GM18868 (cell line): Measurements from ENCODE around the gene FAM83C.

Source experiments
- ATAC-seq: cut with Tn5 transposase; IDR thresholded peaks from one replicate; pipeline ENCODE4 v1.9.1; 2021; ENCODE audit warnings: mild to moderate bottlenecking, moderate library complexity; ENCODE audit not compliant: unreplicated experiment

FAM83C gene

DNA sequence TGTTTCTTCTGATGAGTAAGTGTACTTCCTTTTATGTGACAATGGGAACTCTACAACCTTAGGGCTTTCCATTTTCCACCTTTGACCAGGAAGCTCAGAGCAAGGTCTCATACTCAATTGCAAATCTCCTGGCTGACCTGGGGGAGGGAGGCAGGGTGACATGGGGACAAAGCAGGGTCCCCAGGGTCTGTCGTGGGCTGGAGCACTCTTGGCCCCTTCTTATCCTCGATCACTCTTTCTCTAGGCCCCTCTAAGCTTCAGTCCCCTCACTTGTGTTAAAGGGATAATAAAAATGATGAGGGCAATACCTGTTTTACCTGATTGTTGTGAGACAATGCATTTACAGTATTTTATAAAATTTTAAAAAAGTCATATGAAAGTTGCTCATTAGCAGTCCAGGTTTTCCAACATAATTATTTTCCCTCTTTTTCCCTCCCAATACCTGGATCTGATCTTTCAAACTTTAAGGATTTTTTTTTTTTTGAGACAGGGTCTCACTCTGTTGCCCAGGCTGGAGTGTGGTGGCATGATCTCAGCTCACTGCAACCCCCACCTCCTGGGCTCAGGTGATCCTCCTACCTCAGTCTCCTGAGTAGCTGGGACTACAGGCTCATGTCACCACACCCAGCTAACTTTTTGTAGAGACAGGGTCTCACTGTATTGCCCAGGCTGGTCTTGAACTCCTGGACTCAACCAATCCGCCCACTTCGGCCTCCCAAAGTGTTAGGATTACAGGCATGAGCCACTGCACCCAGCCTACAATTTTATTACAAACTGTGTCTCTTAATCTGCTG is 8.4 kb upstream of the FAM83C start:
- no peak for ATAC-seq

DNA sequence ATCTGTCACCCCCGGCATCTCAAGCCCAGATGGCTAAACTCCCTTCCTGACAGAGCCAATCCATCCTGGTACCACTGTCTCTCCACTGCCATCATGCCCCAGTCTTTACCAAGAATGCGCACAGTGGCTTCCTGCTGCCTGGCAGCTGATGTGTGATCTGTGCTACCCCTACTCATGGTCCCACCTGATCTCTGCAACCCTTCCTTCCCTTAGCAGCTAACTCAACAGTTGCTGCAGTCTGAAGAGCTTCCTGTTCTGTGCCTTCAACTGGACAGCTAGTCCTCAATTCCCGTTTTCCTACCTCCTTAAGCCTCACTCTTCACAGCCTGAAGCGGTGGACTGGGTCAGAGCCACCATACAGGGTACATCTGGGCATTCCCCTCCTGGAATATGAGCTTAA is 7.6 kb upstream of the FAM83C start:
- no peak for ATAC-seq

DNA sequence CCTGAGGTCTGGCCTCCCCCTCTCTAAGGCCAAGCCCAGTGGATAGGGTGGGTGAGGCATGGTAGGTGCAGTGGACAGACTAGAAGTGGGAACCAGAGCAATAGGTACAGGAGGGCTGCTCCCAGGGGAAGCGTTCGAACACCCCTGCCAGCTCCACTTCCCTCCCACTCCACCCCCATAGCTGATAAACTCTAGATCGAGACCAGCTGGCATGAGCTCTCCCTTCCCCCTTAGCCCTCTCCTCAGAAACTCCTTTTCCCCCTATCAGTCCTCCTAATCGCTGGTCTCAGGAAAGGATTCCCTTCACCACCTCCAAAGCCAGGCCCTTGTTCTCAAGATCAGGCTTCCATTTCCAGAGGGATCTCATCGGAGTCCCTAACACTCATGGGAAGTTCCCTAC is 6.0 kb upstream of the FAM83C start:
- no peak for ATAC-seq

DNA sequence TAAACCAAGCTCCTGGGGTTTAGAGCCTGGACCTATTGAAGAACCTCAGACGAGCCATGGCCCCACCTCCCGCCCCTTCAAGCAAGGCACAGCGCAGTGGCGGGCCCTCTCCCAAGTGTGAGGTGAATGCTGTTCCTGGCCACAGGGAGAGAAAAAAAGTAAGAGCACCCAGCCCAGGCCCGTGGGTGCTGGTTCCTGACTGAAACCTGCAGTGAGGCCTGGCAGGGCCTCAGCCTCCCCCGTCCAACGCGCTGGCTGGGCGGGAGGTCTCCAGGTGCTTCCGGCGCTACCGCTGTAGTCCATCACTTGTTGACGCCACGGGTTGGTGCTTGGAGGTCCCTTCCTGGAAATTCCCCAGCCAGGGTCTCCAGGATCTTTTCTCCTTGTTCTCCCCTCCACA is 5.5 kb upstream of the FAM83C start:
- no peak for ATAC-seq

DNA sequence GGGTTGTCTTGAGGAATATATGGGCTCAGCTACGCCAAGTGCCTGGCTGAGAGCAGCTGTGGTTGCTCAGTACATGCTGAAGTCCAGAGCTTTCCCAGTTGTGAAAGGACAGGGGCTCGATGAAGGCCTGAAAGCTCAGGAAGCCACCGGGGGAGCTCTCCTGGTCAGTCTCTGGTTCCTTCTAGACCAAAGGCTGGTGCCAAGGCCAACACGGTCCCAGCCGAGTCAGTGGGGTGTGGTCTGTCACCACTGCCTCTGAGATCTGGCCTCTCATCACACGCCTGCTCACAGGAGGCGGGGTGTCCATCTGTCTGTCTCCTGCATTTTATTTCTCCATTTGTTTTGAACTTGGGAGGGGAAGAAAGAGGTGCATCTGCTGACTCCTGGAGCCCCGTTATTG is 4.9 kb upstream of the FAM83C start:
- ATAC-seq: no peak

DNA sequence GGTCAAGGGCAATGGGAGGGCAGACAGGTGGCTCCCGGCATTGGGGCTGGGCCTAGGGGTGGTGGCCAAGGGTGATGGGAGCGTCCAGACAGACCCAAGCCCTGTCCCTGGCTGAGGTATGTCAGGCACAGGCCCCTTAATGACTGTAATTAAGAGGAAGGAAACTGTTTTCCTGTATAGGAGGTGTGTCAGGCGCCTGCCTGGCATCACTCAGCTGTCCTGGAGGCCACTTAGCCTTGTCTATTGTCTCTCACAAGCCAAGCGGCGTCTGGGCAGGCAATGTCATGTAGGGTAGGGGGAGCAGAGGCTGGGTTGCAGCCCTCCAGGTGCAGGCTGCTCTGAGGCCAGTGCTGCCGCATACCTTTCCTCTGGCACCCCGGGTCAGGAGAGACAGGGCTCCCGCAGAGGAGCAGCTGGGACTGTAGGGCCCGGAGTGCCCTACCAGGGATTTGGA is 3.9 kb upstream of the FAM83C start:
- ATAC-seq: no peak

DNA sequence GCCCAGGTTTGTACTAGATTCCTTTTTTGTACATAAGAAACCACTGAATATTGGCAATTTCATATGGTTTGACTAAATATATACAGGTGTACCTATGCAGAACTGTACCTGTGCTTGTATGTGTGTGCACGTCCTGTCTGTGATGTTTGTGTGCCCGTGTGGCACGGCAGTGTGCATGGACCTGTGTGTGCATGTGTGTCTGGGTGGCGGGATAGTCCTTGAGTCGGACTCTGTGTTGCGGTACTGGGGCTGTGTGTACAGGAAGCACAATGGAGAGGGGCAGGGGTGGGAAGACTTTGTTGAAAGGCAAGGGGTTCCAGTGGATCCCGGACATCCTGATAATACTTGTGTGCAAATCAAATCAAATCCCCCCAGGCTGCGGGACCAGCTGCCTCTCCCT is 3.4 kb upstream of the FAM83C start:
- no peak for ATAC-seq

DNA sequence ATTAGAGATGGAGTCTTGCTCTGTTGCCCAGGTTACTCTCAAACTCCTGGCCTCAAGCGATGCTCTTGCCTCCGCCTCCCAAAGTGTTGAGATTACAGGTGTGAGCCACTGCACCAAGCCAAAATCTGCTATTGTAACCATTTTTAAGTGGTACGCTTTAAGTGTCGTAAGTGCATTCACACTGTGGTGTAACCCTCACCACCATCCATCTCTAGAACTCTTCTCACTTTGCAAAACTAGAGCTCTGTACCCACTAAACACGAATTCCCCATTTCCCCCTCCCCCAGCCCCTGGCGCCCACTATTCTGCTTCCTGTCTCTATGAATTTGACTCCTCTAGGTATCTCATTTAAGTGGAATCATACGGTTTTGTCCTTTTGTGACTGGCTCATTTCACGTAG is 2.8 kb upstream of the FAM83C start:
- no peak for ATAC-seq

DNA sequence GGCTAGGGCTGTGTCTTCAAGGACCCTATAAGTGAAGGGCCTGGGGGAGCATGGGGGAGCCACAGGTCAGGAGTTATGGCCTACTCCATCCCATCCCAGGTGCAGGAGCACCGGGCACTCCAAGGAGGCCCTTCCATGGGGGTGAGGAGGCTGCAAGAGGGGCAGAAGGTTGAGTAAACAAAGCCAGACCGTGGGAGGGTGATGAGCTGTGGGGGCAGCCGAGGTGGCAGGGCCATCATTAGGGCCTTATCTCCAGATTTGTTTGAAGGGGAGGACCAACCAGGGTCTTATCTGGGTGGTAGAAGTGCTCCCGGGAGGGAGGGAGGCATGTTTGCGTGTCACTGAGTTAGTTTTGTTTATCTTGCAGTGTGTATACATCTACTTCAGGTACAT is 2.1 kb upstream of the FAM83C start:
- no peak for ATAC-seq

DNA sequence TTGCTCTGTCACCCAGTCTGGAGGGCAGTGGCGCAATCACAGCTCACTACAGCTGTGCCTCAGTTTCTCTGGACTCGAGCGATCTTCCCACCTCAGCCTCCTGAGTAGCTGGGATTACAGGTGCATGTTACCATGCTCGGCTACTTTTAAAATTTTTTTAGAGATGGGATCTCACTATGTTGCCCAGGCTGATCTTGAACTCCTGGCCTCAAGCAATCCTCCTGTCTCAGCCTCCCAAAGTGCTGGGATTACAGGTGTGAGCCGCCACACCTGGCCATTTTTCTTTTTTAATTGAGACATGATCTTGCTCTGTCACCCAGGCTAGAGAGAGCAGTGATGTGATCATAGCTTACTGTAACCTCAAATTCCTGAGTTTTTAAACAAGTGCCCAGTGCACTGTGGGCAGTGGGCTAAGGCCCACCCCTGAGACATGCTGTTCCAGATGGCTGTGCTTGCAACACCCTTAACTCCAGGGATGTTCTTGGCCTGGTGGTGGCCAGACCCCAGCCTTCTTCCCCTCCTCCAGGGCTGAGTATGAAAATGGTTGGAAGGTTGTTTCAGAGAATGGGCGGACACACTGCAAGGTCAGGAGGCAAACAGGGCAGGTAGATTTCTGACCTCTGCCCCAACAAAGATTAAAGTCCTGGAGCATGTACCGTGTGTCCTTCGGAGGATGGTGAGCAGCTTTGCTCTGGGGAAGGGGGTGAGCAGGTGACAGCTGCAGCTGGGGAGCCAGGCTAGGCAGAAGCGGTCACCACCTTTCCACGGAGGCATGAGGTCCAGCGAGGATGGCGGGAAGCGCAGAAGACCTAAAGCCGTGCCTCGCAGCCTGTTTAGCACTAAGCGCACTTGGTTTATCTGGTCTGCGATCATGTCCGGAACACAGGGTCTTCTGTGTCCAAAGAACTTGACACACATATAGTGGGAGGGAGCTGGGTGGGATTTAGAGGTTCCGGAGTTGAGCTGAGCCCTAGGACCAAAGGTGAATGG is 1.4 kb upstream of the FAM83C start:
- ATAC-seq: no peak

DNA sequence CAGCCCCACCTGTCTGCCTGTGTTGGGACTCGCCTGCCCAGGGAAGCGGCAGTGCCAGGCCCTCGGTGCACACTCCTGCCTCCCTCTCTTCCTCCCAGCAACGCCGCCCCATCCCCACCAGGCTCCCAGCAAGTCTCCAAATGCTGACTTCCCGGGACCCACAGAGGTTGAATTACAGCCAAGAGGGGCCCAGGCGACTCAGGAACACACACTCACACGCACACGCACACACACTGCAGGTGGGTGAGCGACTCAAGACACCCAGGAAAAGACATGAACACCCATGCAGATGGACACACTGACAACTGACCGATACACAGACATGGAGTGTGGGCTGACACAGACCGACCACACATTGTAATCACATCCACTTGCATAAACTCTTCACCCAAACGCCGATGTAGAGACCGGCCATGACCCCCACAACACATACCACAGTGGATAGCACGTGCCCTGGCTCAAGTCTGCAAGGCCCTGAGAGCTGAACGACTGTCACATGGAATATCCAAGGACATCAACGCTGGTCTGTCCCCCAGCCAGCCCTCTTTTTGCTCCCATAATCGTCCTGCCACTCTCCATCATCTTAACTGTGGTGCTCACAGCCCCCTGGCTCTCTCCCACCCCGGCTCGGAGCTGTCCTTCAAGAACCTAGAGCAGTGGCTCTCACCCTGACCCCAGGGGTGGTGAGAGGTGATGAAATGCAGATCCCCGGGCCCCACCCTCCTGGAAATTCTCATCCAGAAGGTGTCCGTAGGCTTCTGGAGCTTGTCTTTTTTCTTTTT is 470 bp upstream of the FAM83C start:
- ATAC-seq: no peak

DNA sequence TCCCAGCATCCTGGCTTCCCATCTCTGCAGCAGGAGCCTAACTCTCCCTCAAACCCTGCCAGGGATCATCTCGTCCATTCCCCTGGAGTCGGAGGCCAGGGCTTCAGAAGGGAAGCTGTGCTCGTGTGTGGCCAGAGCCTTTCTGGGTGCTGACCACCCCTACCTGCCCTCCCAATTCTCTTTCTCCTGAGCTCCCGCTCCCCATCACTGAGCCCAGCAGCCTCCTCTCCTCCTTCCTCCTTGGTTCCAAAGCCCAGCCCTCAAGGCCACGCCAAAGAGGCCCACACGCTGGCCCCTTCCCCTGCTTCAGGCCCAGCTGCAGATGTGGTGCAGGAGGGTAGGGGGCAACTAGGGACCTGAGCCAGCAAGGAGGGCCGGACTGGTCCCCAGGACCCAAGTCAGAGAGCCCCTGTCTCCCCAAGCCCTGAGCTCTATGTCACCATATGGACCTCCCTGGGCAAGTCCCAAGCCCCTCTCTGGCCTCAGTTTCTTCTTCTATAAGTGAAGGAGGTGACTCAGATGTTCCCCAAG is 1.3 kb downstream of the FAM83C start:
- ATAC-seq: no peak

DNA sequence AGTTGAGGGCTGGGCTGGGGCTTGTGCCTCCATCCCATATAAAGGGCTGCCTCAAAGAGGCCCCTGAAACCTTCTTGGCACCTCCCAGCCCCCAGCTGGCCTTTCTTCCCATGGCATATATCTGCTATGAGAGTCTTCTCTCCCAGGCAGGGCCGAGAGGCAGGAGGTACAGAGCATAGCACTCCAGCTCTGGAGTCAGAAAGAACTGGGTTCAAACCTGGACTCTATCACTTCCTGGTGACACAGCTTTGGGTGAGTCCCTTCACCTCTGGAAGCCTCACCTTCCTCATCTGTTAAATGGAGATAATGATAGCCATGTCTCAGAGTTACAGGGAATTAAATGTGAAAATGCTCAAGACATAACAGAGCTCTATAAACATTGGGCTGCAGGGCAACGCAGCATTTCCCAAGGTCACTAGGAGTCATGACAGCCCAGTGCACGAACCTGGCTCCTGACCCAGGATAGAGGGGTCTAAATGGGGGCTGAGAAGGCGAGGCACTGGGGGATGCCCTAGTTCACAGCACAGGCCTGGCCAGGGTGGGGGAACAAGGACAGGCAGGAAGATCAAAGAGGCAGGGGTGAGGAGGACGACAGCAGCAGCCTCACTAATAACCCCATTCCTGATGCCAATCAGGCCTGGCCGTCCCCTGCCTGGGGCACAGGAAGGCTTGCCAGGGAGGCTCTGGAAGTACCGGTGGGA is 1.9 kb downstream of the FAM83C start:
- ATAC-seq: no peak

DNA sequence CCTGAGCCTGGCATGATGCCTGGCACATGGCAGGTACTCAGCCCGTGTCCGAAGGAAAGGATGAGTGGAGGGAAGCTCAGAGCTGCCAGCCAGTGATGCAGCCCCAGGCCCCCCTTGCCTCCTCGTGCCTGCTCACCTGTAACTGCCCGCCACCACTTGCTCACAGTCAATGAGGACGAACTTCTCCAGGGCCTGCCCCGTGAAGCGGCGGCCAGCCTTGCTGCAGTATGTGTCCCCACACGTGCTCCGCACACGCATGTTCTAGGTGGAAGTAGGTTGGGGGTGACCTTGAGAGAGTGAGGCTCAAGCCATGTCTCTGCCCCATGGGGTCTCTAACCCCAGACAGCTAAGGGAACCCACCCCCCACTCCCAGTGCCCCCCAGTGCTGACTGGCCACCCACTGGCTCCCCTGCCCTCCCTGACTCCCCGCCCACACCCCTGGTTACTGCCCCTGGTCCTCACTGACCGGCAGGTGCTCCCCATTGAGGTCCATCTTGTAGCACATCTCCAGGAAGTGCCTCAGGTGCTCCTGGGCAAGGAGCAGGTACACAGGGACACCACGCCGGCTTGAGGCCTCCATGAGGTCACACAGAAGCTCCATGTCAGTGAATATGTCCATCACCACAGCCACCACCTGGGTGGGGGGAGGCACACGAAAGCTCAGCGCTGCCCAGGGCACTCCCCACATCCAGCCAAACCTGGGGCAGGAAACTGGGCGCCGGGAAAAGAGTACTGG is 3.7 kb downstream of the FAM83C start:
- ATAC-seq: no peak

DNA sequence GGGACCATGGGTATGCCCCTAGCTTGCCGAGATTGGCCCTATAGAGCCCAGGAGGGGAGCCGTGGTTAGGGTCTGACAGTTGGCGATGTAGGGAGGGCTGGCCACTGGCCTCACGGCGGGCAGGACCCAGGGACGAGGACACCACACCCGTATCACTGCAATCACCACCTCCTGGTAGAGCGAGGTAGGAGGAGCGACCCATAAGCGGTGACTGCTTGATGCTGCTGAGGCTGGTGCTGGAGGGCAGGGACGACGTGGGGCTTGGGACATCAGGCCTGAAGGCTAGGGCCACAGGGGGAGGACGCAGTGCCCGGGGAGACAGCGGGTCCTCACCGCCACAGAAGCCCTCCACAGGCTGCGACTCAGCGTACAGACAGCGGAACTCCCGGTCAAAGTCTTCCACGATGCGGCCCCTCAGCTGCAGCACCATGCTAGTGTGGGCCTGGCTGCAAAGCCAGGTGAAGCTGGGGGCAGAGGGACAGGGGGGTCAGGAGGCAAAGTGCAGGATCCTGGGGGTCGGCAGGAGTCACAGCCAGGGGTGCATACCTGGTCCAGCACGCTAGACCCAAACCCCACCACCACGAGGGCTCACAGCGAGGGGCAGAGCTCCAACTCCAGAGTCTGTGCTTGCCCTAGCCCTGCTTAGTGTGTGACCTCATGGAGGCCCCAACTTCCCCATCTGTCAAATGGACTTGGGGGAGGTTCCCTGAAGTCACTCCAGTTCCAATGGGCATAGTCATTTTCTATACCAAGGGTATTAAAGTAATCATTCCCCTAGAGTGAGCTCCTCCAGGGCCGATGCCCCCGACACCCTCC is 4.5 kb downstream of the FAM83C start:
- no peak for ATAC-seq

DNA sequence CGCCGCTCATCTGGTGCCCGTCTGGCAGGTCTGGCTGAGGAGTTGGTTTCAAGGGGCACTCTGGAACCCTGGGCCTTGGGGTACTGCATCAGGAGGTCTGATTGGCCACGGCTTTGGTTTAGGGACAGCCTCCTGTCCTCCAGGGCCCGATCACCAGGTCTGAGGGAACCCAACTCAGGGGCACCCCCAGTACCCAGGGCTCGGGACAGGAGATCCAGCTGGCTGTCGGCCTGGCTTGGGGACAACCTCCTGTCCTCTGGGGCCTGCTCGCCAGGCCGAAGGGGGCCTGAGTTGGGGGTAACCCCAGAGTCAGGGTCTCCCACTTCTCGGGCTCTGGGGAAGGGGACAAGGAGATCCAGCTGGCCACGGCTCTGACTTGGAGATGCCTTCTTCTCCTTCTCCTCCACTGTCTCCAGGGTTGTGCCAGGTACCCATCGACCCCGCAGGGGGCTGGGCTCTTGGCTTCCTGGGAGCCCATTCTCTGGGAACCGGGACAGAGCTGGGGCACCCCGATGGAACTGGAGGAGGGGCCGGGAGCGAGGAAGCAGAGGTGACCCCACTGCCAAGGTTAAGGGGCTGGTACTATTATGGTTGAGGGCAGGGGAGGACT is 5.2 kb downstream of the FAM83C start:
- no peak for ATAC-seq

DNA sequence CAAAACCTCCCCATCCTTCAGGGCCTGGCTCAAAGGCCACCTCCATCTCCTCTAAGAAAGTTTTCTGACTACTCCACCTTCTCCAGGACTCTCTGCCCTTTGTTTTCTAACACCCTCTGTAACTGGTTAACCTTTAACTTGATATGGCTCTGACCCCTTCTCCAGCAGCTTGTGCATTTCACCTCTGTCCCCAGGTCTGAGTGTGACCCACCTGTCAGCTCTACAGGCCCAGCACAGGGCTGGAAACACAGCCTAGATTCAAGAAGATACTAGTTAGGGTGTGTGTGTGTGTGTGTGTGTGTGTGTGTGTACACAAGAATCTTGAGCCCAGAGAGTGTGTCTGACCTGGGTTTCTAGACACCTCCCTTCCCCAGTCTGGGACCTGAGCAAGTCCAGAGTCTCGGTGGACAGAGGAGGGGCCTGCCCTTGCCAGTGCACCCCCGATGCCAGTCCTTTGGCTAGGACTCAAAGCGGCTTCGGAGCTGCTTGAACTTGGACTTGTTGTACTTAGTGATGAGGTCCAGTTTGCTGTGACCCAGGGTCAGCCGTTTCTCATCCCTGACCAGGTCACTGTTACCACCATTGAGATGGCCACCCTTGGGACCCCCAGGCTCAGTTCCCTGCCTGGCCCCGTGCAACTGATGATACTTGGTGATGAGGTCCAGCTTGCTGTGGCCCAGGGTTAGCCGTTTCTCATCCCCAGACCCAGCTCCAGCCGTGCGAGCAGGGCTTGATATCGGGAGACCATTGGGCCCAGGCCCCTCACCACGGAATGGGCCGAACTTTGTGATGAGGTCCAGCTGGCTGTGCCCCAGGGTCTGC is 5.9 kb downstream of the FAM83C start:
- no peak for ATAC-seq

DNA sequence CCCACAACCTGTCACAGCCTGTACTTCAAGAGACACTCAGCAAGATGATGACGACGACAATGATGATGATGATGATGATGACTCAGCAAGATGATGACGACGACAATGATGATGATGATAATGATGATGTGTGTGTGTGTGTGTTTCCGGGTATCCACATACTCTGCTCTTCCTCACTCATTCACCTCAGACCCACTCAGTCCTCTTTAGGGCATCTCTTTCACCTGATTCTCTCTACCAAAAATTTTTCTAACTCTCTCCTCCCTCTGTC is 6.5 kb downstream of the FAM83C start:
- ATAC-seq: no peak
